Liver (tissue), 9 donors: ENCODE results near the gene CACNG8. TPM values are rescaled to one million over a fixed set of nuclear protein-coding genes. Genes with fewer than 3 reads are reported as not detected.

Source experiments
- DNase-seq: peaks from one replicate; pipeline ENCODE4 v3.0.0-alpha.2; 2017; ENCODE audit warnings: low spot score
- H3K27ac ChIP-seq, 2 donors: one replicate each; pipeline ENCODE4 v1.7.0; 2013; ENCODE audit warnings: inconsistent platforms in 2 of 2, low read length in 2 of 2, control low read depth in 1 of 2, low read depth in 1 of 2, mild to moderate bottlenecking in 1 of 2
- H3K27me3 ChIP-seq, 4 donors: one replicate each; pipeline versions ENCODE4 v1.6.1 to v1.7.0; 2013; ENCODE audit warnings: low read length in 3 of 4, inconsistent platforms in 1 of 4, mild to moderate bottlenecking in 1 of 4, moderate library complexity in 1 of 4; ENCODE audit not compliant: control insufficient read depth in 4 of 4, insufficient read depth in 4 of 4
- H3K36me3 ChIP-seq, 4 donors: one replicate each; pipeline versions ENCODE4 v1.6.1 to v1.7.0; 2013; ENCODE audit warnings: low read length in 3 of 4, mild to moderate bottlenecking in 3 of 4, low read depth in 1 of 4, moderate library complexity in 1 of 4; ENCODE audit not compliant: control insufficient read depth in 4 of 4, insufficient read depth in 3 of 4
- H3K4me1 ChIP-seq, 4 donors: one replicate each; pipeline versions ENCODE4 v1.6.1 to v1.7.0; 2013; ENCODE audit warnings: low read length in 3 of 4, mild to moderate bottlenecking in 3 of 4, moderate library complexity in 1 of 4; ENCODE audit not compliant: control insufficient read depth in 4 of 4, insufficient read depth in 4 of 4
- H3K4me3 ChIP-seq, 3 donors: one replicate each; pipeline versions ENCODE4 v1.6.1 to v1.7.0; 2013; ENCODE audit warnings: low read length in 3 of 3, control low read depth in 1 of 3, low read depth in 1 of 3, mild to moderate bottlenecking in 1 of 3
- H3K9ac ChIP-seq, 2 donors: one replicate each; pipeline ENCODE4 v1.7.0; 2013; ENCODE audit warnings: low read length in 2 of 2, mild to moderate bottlenecking in 2 of 2, moderate library complexity in 2 of 2, control low read depth in 1 of 2, low read depth in 1 of 2
- H3K9me3 ChIP-seq, 4 donors: one replicate each; pipeline versions ENCODE4 v1.6.1 to v1.7.0; 2013; ENCODE audit warnings: low read length in 3 of 4; ENCODE audit not compliant: control insufficient read depth in 4 of 4
- CTCF ChIP-seq: fragments of 150-350 bp; IDR thresholded peaks from 2 replicates; pipeline ENCODE4 v1.5.1; 2017; ENCODE audit warnings: improper control_type of control experiment, low read depth, low read length; ENCODE audit not compliant: missing input control
- EGR1 ChIP-seq, 2 donors: IDR thresholded peaks; 2 replicates each; pipeline ENCODE4 v1.6.1; 2016 to 2018; ENCODE audit warnings: antibody characterized with exemption in 2 of 2, low read depth in 2 of 2
- FOXA1 ChIP-seq: IDR thresholded peaks from 2 replicates; pipeline ENCODE4 v1.6.1; 2016; ENCODE audit warnings: antibody characterized with exemption
- FOXA2 ChIP-seq: IDR thresholded peaks from 2 replicates; pipeline ENCODE4 v1.6.1; 2016; ENCODE audit warnings: antibody characterized with exemption
- GABPA ChIP-seq, 2 donors: IDR thresholded peaks in 1 of 2; conservative IDR thresholded peaks in 1 of 2; 2 replicates each; pipeline ENCODE4 v1.6.1; 2016; ENCODE audit warnings: antibody characterized with exemption in 2 of 2, mild to moderate bottlenecking in 1 of 2, moderate library complexity in 1 of 2
- HNF4A ChIP-seq, 2 donors: conservative IDR thresholded peaks; 2 replicates each; pipeline ENCODE4 v1.6.1; 2016; ENCODE audit warnings: antibody characterized with exemption in 2 of 2, mild to moderate bottlenecking in 2 of 2
- HNF4G ChIP-seq: IDR thresholded peaks from 2 replicates; pipeline ENCODE4 v1.6.1; 2016; ENCODE audit warnings: antibody characterized with exemption
- JUND ChIP-seq, 2 donors: IDR thresholded peaks; 2 replicates each; pipeline ENCODE4 v1.6.1; 2016; ENCODE audit warnings: antibody characterized with exemption in 2 of 2
- MAX ChIP-seq: IDR thresholded peaks from 2 replicates; pipeline ENCODE4 v1.6.1; 2016; ENCODE audit warnings: antibody characterized with exemption
- REST ChIP-seq: IDR thresholded peaks from 2 replicates; pipeline ENCODE4 v1.6.1; 2016; ENCODE audit warnings: antibody characterized with exemption, mild to moderate bottlenecking
- RXRA ChIP-seq, 2 donors: IDR thresholded peaks; 2 replicates each; pipeline ENCODE4 v1.6.1; 2017 to 2018; ENCODE audit warnings: antibody characterized with exemption in 2 of 2, mild to moderate bottlenecking in 1 of 2
- SP1 ChIP-seq: IDR thresholded peaks from 2 replicates; pipeline ENCODE4 v1.6.1; 2018; ENCODE audit warnings: antibody characterized with exemption, mild to moderate bottlenecking
- TAF1 ChIP-seq: conservative IDR thresholded peaks from 2 replicates; pipeline ENCODE4 v1.6.1; 2016; ENCODE audit warnings: antibody characterized with exemption, mild to moderate bottlenecking
- YY1 ChIP-seq: IDR thresholded peaks from 2 replicates; pipeline ENCODE4 v1.6.1; 2016; ENCODE audit warnings: antibody characterized with exemption, mild to moderate bottlenecking
- ZBTB33 ChIP-seq: IDR thresholded peaks from 2 replicates; pipeline ENCODE4 v1.6.1; 2016; ENCODE audit warnings: antibody characterized with exemption
- WGBS: extraction: QIAGEN DNeasy Blood & Tissue Kit; methylation state at CpG from one replicate; pipeline ENCODE4 v1.1.7; 2013; 5-methylcytosine and 5-hydroxymethylcytosine counted together
- polyA plus RNA-seq, 2 donors: library from polyadenylated mRNA; stranded (reverse) in 1 of 2; unstranded in 1 of 2; fragments of 200-250 nt in 1 of 2; fragments of >200 nt in 1 of 2; fragmentation: Nextera tagmentation in 1 of 2; extraction: Ambion mirVana in 1 of 2; gene quantifications; one replicate each; pipeline versions ENCODE4 v1.2.1 to v1.2.3, GENCODE V29; 2013 to 2015
- total RNA-seq, 2 donors: library from RNA; depleted of rRNA; stranded (reverse); fragments of >200 nt; gene quantifications; one replicate each; pipeline ENCODE4 v1.2.3, GENCODE V29; 2014
- donor health status: healthy.
- donor health status: healthy.
- donor health status: healthy.
- donor health status: healthy.
- donor health status: healthy.

The CACNG8 gene
- total and polyA plus RNA-seq, 4 donors, result under 0.01 TPM; not detected in 3

DNA sequence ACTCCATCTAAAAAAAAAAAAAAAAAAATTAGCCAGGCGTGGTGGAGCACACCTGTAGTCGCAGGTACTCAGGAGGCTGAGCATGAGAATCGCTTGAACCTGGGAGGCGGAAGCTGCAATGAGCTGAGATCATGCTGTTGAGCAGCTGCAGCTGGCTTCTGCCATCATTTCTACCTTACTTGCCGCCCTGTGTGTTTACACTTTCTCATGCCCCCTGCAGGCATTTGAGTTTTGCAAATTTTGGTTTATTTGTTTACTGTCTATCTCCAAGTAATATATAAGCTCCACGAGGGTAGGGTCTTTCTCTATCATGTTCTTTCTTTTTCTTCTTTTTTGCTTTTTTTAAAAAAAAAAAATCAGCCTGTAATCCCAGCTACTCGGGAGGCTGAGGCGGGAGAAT lies 46.7 kb downstream of the CACNG8 start:
- H3K4me3 ChIP-seq, result no peak overlapping the region
- WGBS, result 79% methylated on average over 8 of the region's 8 CpGs
- TF ChIP-seq RXRA (IDR thresholded peaks at IDR 0.05) (no peak), TAF1 (no peak)
- H3K9me3 ChIP-seq, result no peaks in the 10 kb centered on the region
- H3K9ac ChIP-seq, result no peak overlapping the region
- peaks cover 0 to 2% (median 1%) of the 10 kb centered on the region in 4 donors for H3K27me3 ChIP-seq
- DNase-seq, result no peak
- H3K36me3 ChIP-seq, result no peaks in the 10 kb centered on the region
- no peak overlapping the region for H3K27ac ChIP-seq
- no peaks in the 10 kb centered on the region for H3K4me1 ChIP-seq

GRCh38 chr19:54010474-54010873 lies 47.7 kb downstream of the CACNG8 start:
- no peak for DNase-seq
- TF ChIP-seq EGR1 (IDR thresholded peaks at IDR 0.05; ENCODE audit: low read depth in 2 of 2) (no peak), RXRA (IDR thresholded peaks at IDR 0.05) (no peak), FOXA2 (no peak), ZBTB33 (no peak), JUND (IDR thresholded peaks at IDR 0.05) (no peak), YY1 (no peak), FOXA1 (no peak), REST (no peak), MAX (no peak), HNF4G (no peak), TAF1 (no peak), GABPA (IDR thresholded peaks at IDR 0.05 in 1 of 2, conservative IDR thresholded peaks at IDR 0.05 in 1 of 2) (no peak), SP1 (no peak), HNF4A (conservative IDR thresholded peaks at IDR 0.05) (no peak), CTCF (no peak)
- Histone ChIP-seq H3K27me3 (peaks cover 0 to 2% (median 1%) of the 10 kb centered on the region in 4 donors), H3K9me3 (no peaks in the 10 kb centered on the region), H3K4me1 (peaks cover 0 to 2% (median 0%) of the 10 kb centered on the region in 4 donors), H3K36me3 (no peaks in the 10 kb centered on the region), H3K4me3 (no peak overlapping the region), H3K9ac (no peak overlapping the region), H3K27ac (no peak overlapping the region)
- WGBS, result 91% methylated on average over 6 of the region's 6 CpGs
